Esophagus squamous epithelium (tissue), 5 donors: ENCODE results near the gene SLC50A1. TPM values are rescaled to one million over a fixed set of nuclear protein-coding genes. Genes with fewer than 3 reads are reported as not detected.
A peak's percentile ranks its signal among the peaks of the same experiment; 100 is the strongest.

ENCODE experiments used
- DNase-seq: peaks from one replicate; lab custom pipeline; 2025; lab: John Stamatoyannopoulos, UW
- H3K27ac ChIP-seq, 4 donors: fragments of 200-600 bp; sonication (generic); one replicate each; pipeline ENCODE4 v1.5.1; 2016 to 2019; ENCODE audit warnings: mild to moderate bottlenecking in 1 of 4
- H3K27me3 ChIP-seq, 4 donors: fragments of 200-600 bp; sonication (generic); 1 replicate in 3 of 4; 2 replicates in 1 of 4; pipeline versions ENCODE4 v1.5.1 to v1.6.0; 2017 to 2021; ENCODE audit warnings: antibody characterized with exemption in 1 of 4
- H3K36me3 ChIP-seq, 3 donors: fragments of 200-600 bp; sonication (generic); one replicate each; pipeline ENCODE4 v1.5.1; 2016 to 2019
- H3K4me1 ChIP-seq, 3 donors: fragments of 200-600 bp; sonication (generic); one replicate each; pipeline ENCODE4 v1.5.1; 2017 to 2019
- H3K4me3 ChIP-seq, 4 donors: fragments of 200-600 bp; sonication (generic); 1 replicate in 3 of 4; 2 replicates in 1 of 4; pipeline ENCODE4 v1.5.1; 2016 to 2019; ENCODE audit warnings: mild to moderate bottlenecking in 2 of 4, moderate library complexity in 1 of 4
- H3K9me3 ChIP-seq, 3 donors: fragments of 200-600 bp; sonication (generic); one replicate each; pipeline ENCODE4 v1.5.1; 2016 to 2019
- POLR2A ChIP-seq, 4 donors: fragments of 450-650 bp; IDR thresholded peaks; one replicate each; pipeline ENCODE4 v1.6.1; 2017; ENCODE audit warnings: antibody characterized with exemption in 4 of 4, mild to moderate bottlenecking in 4 of 4, moderate library complexity in 3 of 4
- WGBS, 2 donors: methylation state at CpG; one replicate each; pipeline ENCODE4 v1.1.5; 2018; 5-methylcytosine and 5-hydroxymethylcytosine counted together
- intact Hi-C: fragments of 100-400 bp; cut with DNase I; formaldehyde crosslinking; loops from one replicate; pipeline ENCODE4 v1.15.0; 2022
- total RNA-seq, 4 donors: library from RNA; depleted of rRNA; stranded (reverse); fragments of >200 nt; gene quantifications; one replicate each; pipeline ENCODE4 v1.1.0, GENCODE V29; 2016
- TF ChIP-seq, protein P1 (sequence below), 6 experiments: fragments of 450-650 bp in 4 of 6; fragments of 200-600 bp in 2 of 6; sonication (generic) in 2 of 6; IDR thresholded peaks; one replicate each; pipeline ENCODE4 v1.5.1; 2016 to 2019; ENCODE audit warnings: antibody characterized with exemption in 6 of 6, mild to moderate bottlenecking in 4 of 6, moderate library complexity in 4 of 6
- donor health status: DM: yes; HTN: yes; CAD: no.

SLC50A1 gene
- total RNA-seq = 10 to 100 TPM; 21.4 to 27.2 (median 26.0) TPM

- WGBS, 2 donors = 0 to 3% methylated on average over 8 of the region's 52 CpGs
- Histone ChIP-seq H3K36me3 (peaks cover 22 to 59% (median 24%) of the 10 kb centered on the region in 3 donors), H3K9me3 (no peaks in the 10 kb centered on the region), H3K27me3 (no peaks in the 10 kb centered on the region), H3K4me1 (peaks cover 25 to 93% (median 56%) of the 10 kb centered on the region in 3 donors), H3K4me3 (peak within 1 kb of the TSS; percentile 55 to 85 (median 76)), H3K27ac (peak within 1 kb of the TSS; percentile 97 to 100 (median 99))
- TF ChIP-seq, protein P1, sequence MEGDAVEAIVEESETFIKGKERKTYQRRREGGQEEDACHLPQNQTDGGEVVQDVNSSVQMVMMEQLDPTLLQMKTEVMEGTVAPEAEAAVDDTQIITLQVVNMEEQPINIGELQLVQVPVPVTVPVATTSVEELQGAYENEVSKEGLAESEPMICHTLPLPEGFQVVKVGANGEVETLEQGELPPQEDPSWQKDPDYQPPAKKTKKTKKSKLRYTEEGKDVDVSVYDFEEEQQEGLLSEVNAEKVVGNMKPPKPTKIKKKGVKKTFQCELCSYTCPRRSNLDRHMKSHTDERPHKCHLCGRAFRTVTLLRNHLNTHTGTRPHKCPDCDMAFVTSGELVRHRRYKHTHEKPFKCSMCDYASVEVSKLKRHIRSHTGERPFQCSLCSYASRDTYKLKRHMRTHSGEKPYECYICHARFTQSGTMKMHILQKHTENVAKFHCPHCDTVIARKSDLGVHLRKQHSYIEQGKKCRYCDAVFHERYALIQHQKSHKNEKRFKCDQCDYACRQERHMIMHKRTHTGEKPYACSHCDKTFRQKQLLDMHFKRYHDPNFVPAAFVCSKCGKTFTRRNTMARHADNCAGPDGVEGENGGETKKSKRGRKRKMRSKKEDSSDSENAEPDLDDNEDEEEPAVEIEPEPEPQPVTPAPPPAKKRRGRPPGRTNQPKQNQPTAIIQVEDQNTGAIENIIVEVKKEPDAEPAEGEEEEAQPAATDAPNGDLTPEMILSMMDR (IDR thresholded peaks at IDR 0.05) = peak; percentile 3 to 75 (median 50)
- peak in 3 of 4 donors; percentile 25 to 96 (median 86) for TF ChIP-seq POLR2A (IDR thresholded peaks at IDR 0.05)
- peak; percentile 53 for DNase-seq
- intact Hi-C loops = no loop called here
These were observed at the start of gene SLC50A1 for GRCh38 chr1:155135415-155136028. SLC50A1 (plus strand) TSS chr1:155135852; CDS start chr1:155135912, 60 bp downstream.

DNA sequence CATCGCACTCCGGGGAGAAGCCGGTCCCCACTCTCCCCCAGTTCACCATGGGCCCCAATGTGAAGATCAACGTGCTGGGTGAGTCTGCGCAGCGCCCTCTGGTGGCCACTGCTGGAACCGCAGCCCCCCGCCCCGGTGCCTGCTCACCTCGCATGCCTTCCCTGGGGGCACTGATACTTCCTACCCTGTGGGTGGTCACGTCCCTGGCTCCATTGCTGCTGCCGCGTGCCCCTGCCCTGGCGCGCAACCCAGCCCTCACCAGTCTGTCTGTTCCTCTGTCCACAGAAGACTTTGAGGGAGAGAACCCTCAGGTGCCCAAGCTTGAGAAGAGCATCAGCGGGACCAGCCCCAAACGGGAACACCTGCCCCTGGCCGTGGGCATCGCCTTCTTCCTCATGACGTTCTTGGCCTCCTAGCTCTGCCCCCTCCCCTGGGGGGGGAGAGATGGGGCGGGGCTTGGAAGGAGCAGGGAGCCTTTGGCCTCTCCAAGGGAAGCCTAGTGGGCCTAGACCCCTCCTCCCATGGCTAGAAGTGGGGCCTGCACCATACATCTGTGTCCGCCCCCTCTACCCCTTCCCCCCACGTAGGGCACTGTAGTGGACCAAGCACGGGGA, 49.4 kb upstream of the SLC50A1 start:
- peak overlapping the region in 3 of 4 donors; percentile 59 to 84 (median 76) for H3K4me3 ChIP-seq
- intact Hi-C loops = no loop called here
- WGBS, 2 donors = 4 to 16% methylated on average over 4 to 9 of the region's 24 CpGs
- peaks cover 0 to 8% (median 0%) of the 10 kb centered on the region in 3 donors for H3K36me3 ChIP-seq
- DNase-seq = no peak
- H3K27ac ChIP-seq = peak overlapping the region; percentile 90 to 97 (median 96)
- H3K4me1 ChIP-seq = peaks cover 42 to 55% (median 44%) of the 10 kb centered on the region in 3 donors
- no peaks in the 10 kb centered on the region for H3K9me3 ChIP-seq
- TF ChIP-seq, protein P1 (IDR thresholded peaks at IDR 0.05) = peak; percentile 94 to 100 (median 98)
- no peak for TF ChIP-seq POLR2A (IDR thresholded peaks at IDR 0.05)
- peaks cover 0 to 39% (median 8%) of the 10 kb centered on the region in 4 donors for H3K27me3 ChIP-seq

DNA sequence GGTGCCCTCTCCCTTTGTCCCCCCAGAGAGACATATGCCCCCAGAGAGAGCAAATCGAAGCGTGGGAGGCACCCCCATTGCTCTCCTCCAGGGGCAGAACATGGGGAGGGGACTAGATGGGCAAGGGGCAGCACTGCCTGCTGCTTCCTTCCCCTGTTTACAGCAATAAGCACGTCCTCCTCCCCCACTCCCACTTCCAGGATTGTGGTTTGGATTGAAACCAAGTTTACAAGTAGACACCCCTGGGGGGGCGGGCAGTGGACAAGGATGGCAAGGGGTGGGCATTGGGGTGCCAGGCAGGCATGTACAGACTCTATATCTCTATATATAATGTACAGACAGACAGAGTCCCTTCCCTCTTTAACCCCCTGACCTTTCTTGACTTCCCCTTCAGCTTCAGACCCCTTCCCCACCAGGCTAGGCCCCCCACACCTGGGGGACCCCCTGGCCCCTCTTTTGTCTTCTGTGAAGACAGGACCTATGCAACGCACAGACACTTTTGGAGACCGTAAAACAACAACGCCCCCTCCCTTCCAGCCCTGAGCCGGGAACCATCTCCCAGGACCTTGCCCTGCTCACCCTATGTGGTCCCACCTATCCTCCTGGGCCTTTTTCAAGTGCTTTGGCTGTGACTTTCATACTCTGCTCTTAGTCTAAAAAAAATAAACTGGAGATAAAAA, 48.7 kb upstream of the SLC50A1 start:
- no peak overlapping the region for H3K4me3 ChIP-seq
- H3K4me1 ChIP-seq = peaks cover 39 to 54% (median 42%) of the 10 kb centered on the region in 3 donors
- DNase-seq = no peak
- TF ChIP-seq, protein P1 (IDR thresholded peaks at IDR 0.05) = no peak
- no peak for TF ChIP-seq POLR2A (IDR thresholded peaks at IDR 0.05)
- WGBS, 2 donors = 76 to 87% methylated on average over 5 to 6 of the region's 8 CpGs
- H3K27ac ChIP-seq = no peak overlapping the region
- no peaks in the 10 kb centered on the region for H3K9me3 ChIP-seq
- H3K36me3 ChIP-seq = peaks cover 0 to 8% (median 0%) of the 10 kb centered on the region in 3 donors
- H3K27me3 ChIP-seq = peaks cover 0 to 32% (median 8%) of the 10 kb centered on the region in 4 donors
- intact Hi-C loops = no loop called here

DNA sequence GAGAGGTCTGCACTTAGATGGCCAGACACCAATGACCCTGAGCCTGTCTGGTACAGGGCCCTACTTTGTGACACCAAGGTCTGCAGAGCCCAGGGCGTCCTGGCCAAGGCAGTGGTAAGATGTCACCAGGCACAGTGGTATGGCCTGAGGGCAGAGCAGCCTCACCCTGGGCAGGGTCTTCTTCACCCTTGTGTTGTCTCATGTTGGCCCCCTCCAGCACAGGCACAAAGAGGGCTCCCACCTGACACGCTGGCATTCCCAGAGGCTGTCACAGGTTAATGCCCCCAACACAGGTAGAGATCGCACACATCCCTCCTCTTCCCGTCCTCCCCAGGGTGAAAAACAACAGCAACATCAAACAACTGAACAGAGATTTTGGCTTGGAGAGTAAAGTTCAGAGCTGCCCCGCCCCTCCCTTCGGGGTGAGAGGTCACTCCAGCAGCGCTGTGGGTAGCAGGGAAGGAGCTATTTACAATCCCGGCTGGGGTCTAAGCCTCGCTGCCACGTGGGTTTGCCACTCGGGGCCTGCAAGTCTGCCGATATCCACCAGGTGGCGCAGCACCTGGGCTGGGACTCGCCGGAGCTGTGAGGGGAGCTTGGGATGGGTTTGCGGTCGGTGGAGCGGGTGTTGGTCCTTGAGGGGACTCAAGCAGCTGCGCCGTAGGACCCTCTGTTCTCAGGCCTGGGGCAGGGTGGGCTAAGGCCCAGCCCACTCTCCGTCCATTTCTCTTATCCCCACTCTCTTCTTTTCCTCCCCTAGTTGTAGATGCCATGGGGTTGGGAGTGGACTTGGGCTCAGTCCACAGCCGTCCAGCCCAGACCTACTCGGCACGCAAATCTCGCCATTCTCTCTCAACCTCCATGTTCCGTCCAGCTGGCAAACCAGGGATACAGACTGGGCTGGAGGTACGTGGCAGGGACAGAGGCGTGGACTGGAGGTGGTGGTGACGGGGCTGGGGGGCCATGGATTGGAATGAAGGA, 44.3 kb upstream of the SLC50A1 start:
- Histone ChIP-seq H3K27ac (no peak overlapping the region), H3K36me3 (peaks cover 0 to 7% (median 0%) of the 10 kb centered on the region in 3 donors), H3K27me3 (peaks cover 0 to 7% (median 0%) of the 10 kb centered on the region in 4 donors), H3K4me3 (no peak overlapping the region), H3K9me3 (no peaks in the 10 kb centered on the region), H3K4me1 (peaks cover 13 to 31% (median 20%) of the 10 kb centered on the region in 3 donors)
- intact Hi-C loops = loop anchor here (2.0 kb wide), 1 partner anchor 77 kb away; no protein-coding TSS in a partner anchor
- DNase-seq = no peak
- 3 to 14% methylated on average over 13 to 24 of the region's 29 CpGs for WGBS, 2 donors
- TF ChIP-seq, protein P1 (IDR thresholded peaks at IDR 0.05) = peak; percentile 96 to 100 (median 98)
- no peak for TF ChIP-seq POLR2A (IDR thresholded peaks at IDR 0.05)
